DMS114 treated with DMSO at 0.1 percent for 48 hours (cell line): ENCODE data around the gene COQ9.
"Not testable (repeated sequence)": the region's sequence is repeated elsewhere in the genome, so short reads cannot be mapped to it uniquely, and the experiment has no call there.

Source experiments
- DNase-seq: peaks from one replicate; lab custom pipeline; 2025; ENCODE audit not compliant: unreplicated experiment; lab: John Stamatoyannopoulos, UW

Gene COQ9

DNA sequence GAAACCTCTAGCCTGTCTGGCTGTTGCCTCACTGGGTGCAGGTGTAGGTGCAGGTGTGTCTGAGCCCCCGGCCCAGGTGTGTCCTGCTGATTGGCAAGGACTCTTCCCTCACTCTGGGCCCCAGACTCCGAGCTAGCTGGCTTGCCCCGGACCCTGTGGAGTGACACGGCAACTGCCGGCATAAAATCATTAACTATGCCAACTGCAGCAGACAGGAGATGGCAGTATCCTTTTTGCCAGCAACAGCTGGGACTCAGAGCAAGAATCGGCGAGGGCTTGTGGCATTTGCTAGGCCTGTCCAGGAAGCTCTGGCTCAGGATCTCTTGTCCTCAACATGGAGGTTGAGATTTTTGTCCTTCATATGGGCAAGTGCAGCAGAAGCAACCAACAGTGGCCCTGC lies 20.9 kb upstream of the COQ9 start:
- DNase-seq, result no peak

DNA sequence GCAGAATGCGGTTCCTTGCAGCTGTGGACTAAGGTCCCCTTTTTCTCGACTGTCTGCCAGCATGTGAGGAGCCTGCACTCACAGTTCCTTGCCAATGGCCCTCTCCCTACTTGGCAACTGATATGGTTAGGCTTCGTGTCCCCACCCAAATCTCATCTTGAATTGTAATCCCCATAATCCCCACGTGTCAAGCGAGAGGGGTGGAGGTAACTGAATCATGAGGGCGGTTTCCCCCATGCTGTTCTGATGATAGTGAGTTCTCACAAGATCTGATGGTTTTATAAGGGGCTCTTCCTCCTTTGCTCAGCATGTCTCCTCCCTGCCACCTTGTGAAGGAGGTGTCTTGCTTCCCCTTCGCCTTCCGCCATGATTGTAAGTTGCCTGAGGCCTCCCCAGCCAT lies 20.0 kb upstream of the COQ9 start:
- no peak for DNase-seq

DNA sequence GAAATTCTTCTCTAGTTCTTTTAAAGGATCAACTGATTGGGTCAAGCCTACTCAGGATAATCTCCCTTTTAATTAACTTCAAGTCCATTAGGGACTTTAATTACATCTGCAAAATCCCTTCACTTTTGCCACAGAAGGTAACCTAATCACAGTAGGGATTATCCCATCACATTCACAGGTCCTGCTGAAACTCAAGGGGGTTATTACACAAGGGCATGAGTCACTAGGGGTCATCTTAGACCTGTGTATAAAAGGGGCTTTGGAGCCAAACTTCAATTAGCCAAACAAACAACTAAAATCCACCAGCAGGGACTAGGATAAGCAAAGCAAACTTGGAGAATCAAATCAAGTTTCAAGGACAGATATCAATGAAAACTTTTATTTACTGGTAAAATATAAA lies 19.5 kb upstream of the COQ9 start:
- no peak for DNase-seq

DNA sequence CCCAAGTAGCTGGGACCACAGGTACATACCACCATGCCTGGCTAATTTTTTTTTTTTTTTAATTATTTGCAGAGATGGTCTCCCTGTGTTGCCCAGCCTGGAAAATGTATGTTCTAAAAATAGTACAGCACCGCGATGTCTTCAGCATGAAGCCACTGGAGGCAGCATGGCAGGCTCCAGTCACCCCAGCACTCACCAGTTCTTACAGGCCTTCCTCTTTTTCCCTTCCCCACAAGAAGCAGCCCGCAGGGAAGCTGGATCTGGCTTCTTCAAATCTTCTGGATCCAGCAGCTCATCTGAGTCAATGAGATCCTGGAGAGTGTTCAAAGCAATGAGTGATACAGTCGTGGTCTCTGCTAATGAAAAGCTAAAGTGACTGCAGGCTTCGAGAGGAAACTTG lies 16.3 kb upstream of the COQ9 start:
- no peak for DNase-seq

DNA sequence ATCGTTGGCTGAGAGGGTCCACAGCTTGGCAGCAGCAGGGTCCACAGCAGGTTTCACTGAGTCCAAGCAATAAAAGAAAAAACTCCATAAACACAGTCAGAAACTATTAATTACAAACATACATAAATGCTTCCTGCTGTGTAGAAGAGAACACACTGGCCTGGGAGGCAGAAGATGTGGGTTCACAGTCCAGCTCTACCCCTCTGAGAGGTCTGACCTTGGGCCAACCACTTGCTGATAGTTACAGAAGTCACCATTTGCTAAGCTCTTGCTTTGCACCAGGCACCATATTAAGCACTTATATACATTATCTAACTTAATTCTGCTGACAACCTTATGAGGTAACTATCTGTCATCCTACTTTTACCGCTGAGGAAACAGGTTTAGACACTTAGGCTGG lies 14.8 kb upstream of the COQ9 start:
- DNase-seq, result no peak

DNA sequence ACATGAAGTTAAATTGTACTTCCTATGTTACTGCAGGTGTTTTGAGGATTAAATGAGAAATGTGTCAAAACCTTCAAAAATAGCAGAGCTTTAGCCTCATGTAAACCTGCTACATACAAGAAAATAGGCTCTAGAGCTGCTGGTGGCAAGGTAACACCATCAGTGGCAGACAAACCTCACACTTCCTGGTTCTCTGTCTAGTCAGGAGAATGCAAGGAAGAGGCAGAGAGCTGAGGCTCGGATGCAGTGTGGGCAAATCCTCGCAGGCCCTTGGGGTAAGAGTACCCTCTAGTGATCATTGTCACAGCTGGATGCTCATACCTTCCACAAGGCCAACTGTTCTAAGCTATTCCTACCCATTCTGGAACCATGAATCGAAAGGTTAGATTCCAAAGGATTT lies 14.3 kb upstream of the COQ9 start:
- no peak for DNase-seq

DNA sequence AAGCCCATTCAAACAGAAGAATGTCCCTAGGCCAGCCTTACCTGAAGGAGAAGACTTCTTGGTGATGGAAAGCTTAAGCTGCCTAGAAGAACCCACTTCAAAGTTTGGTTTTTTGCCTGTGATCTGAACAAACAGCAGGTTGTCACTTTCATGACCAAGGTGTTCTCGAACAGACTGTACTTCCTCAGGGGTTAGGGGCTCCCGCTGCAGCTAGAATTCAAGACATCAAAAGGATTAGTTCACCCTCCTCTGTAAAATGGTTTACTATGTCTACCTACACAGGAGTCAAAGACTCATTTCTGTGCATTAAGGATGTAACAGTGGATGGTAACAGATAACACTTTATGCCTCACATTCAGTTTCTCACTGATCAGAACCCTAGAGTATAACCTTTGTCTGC lies 13.3 kb upstream of the COQ9 start:
- no peak for DNase-seq

DNA sequence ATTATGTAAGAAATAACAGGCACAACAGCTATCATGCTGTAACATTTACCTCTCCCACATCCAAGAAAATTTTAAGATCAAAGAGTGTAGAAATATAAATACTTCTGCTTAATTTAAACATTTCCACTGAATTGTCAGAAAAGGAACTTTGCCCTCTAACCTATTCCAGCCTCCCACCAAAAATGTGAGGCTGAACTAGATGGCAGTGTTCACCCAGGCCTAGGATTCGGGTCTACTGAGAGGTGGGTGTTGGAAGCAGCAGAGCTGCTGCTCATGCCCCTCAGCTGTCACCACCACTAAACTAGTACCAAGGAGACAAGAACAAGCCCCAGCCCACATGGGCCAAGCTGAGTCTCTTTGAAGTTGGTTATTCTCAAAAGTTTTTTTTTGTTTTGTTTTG lies 11.4 kb upstream of the COQ9 start:
- DNase-seq, result no peak

DNA sequence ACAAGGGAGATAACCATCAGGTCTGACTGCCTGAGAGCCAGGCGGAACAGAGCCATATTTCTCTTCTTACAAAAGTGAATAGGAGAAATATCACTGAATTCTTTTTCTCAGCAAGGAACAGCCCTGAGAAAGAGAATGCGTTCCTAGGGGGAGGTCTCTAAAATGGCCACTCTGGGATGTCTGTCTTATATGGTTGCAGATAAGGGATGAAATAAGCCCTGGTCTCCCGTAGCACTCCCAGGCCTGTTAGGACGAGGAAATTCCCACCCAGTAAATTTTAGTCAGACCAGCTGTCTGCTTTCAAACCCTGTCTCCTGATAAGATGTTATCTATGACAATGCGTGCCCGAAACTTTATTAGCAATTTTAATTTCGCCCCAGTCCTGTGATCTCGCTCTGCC lies 7.3 kb upstream of the COQ9 start:
- DNase-seq, result not testable (repeated sequence)

DNA sequence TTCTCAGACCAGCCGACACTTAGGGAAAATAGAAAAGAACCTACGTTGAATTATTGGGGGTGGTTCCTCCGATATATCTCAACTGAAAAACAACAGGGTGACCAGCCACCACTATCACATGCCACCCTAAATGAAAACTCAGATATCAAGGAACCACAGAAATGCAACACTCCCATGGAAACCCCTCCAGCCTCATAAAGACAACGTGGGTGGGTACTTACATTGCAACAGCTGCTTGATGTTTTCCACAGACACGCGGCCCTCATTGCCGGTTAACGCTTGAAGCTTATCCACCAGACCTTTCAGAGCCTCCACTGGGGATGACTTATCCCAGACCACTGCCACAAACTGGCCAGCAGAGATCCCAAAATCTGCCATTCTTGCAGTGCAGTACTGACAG lies 6.7 kb upstream of the COQ9 start:
- not testable (repeated sequence) for DNase-seq

DNA sequence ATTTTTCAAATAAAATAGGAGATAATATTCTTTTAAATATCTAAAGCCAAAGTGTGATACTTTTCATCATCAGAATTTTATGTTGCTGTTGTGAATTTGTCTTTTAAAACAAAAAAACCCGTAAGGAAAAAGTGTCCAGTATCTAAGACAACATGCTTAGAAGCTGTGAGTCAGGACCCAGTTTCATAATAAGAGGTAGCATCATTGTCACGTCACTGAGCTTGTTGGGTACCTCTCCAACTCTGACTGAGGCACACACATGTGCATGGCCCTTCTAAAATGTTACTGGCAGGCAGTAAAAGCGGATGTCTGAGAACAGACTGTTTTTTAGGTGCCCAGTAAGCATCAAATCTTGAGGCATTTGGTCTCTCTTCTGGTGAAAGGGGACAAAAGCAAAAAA lies 2.6 kb upstream of the COQ9 start:
- DNase-seq, result no peak

DNA sequence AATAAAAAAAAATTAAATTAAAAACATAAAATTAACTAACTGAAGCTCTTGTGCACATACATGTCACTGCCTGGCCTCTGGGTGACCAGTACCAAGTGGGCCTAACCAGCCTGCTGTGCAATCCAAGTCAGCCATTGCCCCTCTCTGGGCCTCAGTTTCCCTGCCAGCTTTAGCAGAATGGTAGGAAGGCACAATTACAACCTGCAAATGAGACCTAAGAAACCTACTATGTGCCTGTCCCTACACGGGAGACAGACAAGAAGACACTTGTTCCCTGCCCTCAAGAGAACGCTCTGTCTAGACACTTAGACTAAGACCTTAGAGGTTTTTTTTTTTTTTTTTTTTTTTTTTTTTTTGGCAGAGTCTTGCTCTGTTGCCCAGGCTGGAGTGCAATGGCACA lies 1.8 kb upstream of the COQ9 start:
- no peak for DNase-seq

DNA sequence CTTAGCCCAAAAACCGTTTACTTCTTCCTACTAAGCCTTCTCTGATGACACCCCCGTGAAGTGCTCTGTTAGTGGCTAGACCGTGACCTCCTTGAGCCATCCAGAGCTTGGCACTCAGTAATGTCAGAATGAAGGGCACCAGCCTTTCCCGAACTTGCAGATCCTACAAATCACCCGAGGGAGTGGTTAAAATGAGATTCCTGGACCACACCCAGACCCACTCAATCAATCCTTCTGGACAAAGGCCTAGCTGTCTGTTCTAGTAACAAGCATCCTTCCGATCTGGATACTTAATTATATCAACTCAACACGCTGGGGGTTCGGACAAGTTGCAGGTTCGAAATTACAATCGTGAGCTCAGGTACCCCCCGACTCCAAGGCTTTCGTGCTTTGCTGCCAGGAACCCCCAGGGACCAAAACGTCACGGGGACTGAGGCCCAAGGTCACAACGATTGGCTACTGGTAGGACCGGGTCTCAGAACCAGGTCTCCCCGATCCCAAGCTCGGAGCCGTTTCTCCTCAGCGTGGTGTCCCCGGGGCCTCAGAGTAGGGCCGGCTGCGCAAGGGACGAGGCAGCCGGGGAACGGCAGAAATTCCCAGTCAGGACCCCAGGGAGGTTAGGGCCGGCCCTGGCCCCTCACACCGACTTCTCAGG lies 621 bp upstream of the COQ9 start:
- peak; percentile 25 for DNase-seq

DNA sequence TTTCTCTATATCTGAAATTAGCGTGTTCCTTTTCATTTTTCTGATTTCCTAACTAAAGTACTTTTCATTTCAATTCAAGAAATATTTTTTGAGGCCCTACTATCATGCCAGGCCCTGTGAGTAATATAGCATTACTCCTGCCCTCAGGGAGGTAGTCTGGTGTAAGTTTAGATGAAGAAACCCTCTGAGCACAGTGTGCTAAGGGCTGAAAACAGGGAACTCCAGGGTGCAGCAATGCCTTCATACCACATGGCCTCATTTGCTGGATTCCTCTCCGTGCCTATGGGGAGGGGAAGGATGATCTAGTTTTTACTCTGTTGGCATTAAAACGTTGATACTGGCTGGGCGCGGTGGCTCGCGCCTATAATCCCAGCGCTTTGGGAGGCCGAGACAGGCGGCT lies 4.7 kb downstream of the COQ9 start:
- no peak for DNase-seq

DNA sequence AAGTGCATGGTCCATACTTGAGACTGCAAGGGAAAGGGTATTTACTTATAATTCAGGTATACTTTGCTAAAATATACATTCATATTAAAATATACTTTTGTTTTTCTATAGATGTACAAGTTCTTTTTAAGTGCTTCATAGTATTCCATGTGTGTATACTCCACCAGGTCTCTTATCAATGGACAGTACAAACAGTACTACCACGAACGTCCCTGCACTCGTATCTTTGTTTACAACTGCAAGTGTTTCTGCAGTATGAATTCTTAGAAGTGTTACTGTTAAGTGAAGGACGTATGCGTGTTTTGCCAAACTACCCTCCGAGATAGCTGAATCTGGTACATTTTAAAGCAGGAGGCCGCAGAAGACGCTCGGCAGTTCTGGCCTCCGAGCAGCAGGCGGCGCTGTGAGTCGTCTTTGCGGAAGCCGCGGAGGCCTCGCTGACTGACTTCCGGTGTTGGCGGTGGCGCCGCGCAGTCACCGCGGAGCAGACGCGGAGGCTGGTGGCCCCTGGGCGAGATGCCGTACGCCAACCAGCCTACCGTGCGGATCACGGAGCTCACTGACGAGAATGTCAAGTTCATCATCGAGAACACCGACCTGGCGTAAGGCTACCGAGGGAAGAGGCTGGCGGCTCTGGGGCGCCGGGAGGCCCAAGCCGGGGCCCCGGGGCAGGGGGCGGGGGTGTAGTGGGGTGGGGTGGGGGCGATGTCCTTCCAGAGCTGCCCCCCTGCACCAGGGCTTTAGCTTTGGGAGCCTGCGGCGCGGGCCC lies 15.1 kb downstream of the COQ9 start, which contains the start of gene POLR2C:
Gene POLR2C (plus strand): TSS at position 471 of the 769 bp plus-strand sequence. CDS start 46 bp downstream, at position 517.
- peak; percentile 83 for DNase-seq

DNA sequence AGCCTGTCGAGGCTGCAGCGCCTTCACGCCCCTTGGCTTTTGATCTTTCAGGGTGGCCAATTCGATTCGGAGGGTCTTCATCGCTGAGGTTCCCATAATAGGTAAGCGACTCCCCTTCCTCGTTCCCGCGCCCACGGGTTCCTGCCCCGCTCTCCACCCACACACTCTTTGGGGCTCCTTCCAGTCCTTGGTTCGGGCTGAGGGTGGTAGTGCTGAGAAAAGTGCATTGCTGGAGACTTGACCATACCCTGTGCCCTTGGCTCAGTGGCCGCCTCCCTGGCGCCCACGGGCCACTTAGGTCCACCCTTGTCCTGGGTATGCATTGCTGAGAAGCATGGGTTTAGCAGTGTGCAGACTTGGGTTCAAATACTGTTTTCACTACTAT lies 15.7 kb downstream of the COQ9 start:
- no peak for DNase-seq

DNA sequence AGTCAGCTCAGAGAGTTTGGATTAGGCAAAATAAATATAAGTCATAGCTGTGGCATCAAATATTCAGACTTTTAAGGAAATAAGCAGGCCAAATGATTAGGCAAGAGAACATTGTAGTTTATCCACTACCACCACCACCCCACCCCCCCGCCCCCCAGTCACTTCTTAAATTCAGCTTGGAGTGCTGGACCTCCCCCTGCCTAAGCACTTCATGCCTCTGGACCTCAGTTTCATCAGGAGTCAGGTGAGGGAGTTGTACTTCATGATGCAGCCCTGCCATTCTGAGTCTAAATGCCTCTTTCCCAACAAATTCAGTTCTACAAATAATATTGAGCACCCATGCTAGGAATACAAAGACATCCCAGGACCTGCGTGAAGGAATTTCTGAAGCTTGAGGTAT lies 17.2 kb downstream of the COQ9 start:
- no peak for DNase-seq

DNA sequence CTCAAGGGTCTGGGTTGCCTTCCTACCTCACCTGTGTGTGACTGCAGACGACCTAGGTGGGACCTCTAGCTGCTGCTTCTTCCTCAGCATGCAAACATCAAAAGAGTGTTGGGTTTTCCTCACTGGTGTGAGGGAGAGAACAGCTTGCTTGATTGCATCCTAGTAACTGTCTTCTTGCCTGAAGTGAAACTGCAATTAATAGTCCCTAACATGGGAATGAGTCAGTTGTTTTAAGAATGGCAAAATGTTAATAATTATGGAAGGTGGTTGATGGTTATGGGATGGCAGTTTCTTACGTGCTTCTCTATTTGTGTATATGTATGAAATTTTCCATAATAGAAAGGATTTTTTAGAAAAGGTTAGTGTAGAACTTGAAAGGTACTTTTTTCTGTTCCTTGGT lies 21.1 kb downstream of the COQ9 start:
- no peak for DNase-seq

DNA sequence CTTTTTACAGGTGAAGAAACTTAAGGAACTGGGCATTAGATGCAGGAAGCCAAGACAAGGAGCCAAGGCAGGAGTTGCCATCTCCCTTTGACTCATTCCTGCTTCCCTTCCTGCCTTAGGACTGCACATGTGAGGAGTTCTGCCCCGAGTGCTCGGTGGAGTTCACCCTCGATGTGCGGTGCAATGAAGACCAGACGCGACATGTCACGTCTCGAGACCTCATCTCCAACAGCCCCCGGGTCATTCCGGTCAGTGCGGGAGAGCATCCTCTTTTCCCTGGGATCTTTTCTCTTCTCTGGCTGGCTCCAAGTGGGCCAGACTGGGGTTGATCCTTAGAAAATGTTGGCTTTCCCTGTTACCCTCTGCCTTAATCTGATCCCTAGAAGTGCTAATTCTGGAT lies 21.8 kb downstream of the COQ9 start:
- DNase-seq, result no peak

DNA sequence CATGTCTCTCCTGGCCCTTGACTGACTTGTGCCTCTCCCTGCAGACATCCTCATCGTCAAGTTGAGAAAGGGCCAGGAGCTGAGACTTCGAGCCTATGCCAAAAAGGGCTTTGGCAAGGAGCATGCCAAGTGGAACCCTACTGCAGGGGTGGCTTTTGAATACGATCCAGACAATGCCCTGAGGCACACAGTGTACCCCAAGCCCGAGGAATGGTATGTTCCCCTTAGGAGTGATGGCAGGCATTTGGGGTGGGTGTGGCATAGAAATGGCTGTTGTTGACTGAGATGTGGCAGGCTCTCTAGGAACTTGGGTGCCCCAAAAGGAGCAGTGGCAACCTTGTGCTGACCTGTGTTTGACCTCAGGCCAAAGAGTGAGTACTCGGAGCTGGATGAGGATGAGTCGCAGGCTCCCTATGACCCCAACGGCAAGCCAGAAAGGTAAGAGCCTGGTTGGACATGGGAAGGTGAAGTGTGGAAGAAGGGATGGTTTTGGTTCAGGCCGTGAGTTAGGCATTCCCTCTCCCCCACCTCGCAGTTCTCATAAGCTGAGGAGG lies 22.7 kb downstream of the COQ9 start:
- DNase-seq, result no peak

DNA sequence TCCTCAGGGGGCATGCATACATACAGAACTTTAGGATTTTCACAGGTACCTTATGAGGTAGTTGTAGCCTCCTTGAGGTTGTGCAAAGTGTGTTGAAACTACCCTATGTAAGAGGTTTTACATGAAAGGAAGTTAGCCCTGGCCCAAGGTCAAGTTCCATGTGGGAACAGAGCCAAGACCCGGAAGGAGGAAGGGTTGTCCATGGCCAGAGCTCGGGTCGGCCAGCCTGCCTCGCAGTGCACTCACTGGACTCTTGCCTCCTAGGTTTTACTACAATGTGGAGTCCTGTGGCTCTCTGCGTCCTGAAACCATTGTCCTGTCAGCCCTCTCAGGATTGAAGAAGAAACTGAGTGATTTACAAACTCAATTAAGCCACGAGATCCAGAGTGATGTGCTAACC lies 23.4 kb downstream of the COQ9 start:
- no peak for DNase-seq

DNA sequence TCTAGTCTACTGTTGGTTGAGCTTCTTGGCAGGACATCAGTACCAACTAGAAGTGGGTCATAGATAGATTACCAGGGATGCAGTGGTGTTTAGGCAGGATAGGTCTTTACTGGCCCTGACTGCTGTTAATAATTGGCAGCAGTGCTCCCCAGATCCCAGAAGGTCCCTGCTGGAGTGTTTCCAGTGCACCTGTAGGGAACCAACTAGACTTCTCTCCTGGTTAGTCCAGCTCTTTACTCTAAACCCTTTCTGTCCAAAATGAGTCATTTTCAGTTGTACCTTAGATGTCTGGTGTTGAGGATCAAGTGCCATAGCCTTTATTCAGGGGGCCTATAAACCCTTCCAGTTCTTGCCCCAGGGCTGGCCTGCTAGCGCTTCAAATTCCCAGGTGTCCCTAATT lies 23.9 kb downstream of the COQ9 start:
- DNase-seq, result no peak
